HepG2 (cell line): ENCODE measurements around the gene CACNG7.

Source experiments
- CHD2 ChIP-seq: IDR thresholded peaks from 2 replicates; pipeline ENCODE4 v1.6.1; 2011; ENCODE audit warnings: low read depth, low read length, improper control_type of control experiment
- FOSL2 ChIP-seq: sonication (generic); formaldehyde crosslinking; IDR thresholded peaks from 2 replicates; pipeline ENCODE4 v1.4.0; 2020; ENCODE audit warnings: missing genetic modification reagents
- MIER3 ChIP-seq: IDR thresholded peaks from 2 replicates; pipeline ENCODE4 v1.6.1; 2016; ENCODE audit warnings: missing compliant biosample characterization, borderline replicate concordance
- TEAD3 ChIP-seq: optimal IDR thresholded peaks from 2 replicates; pipeline ENCODE3; 2016; ENCODE audit warnings: borderline replicate concordance
- ZNF274 ChIP-seq: sonication (generic); formaldehyde crosslinking; IDR thresholded peaks from 2 replicates; pipeline ENCODE4 v1.5.1; 2020; ENCODE audit warnings: mild to moderate bottlenecking, missing genetic modification reagents
- TF ChIP-seq, protein P1 (sequence below): sonication (generic); formaldehyde crosslinking; IDR thresholded peaks from 2 replicates; pipeline ENCODE4 v1.5.0; 2020; ENCODE audit warnings: mild to moderate bottlenecking, missing genetic modification reagents, moderate library complexity

GRCh38 chr19:53960187-53960586 is 51.1 kb downstream of the CACNG7 start:
- no peak for TF ChIP-seq CHD2
- TF ChIP-seq TEAD3 (CRISPR knock-in tag) = no peak
- TF ChIP-seq FOSL2 (CRISPR knock-in tag) = no peak
- no peak for TF ChIP-seq MIER3 (CRISPR knock-in tag)
- no peak for TF ChIP-seq ZNF274 (CRISPR knock-in tag)
- TF ChIP-seq, protein P1, sequence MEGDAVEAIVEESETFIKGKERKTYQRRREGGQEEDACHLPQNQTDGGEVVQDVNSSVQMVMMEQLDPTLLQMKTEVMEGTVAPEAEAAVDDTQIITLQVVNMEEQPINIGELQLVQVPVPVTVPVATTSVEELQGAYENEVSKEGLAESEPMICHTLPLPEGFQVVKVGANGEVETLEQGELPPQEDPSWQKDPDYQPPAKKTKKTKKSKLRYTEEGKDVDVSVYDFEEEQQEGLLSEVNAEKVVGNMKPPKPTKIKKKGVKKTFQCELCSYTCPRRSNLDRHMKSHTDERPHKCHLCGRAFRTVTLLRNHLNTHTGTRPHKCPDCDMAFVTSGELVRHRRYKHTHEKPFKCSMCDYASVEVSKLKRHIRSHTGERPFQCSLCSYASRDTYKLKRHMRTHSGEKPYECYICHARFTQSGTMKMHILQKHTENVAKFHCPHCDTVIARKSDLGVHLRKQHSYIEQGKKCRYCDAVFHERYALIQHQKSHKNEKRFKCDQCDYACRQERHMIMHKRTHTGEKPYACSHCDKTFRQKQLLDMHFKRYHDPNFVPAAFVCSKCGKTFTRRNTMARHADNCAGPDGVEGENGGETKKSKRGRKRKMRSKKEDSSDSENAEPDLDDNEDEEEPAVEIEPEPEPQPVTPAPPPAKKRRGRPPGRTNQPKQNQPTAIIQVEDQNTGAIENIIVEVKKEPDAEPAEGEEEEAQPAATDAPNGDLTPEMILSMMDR (CRISPR knock-in tag) = no peak
